HEK293T (cell line): ENCODE data around the gene SSH2.
"Not testable (repeated sequence)": the region's sequence is repeated elsewhere in the genome, so short reads cannot be mapped to it uniquely, and the experiment has no call there.

ENCODE experiments used
- CTCF ChIA-PET: fragments of 350-600 bp; formaldehyde crosslinking; extraction: SDS; loops from one replicate; lab custom pipeline; 2021; ENCODE audit warnings: antibody characterized with exemption, inconsistent platforms; lab: Yijun Ruan, JAX
- POLR2A ChIA-PET: fragments of 350-600 bp; formaldehyde crosslinking; extraction: SDS; loops from one replicate; lab custom pipeline; 2020; ENCODE audit warnings: antibody characterized with exemption, inconsistent platforms; lab: Yijun Ruan, JAX
- DNase-seq: peaks from one replicate; pipeline ENCODE4 v3.0.0; 2012; ENCODE audit warnings: mixed read lengths; ENCODE audit errors: extremely low spot score
- ARNT ChIP-seq: fragments of 450-650 bp; IDR thresholded peaks from 2 replicates; pipeline ENCODE4 v1.6.1; 2017; ENCODE audit warnings: mild to moderate bottlenecking
- BHLHE40 ChIP-seq: fragments of 450-650 bp; IDR thresholded peaks from 2 replicates; pipeline ENCODE4 v1.6.1; 2016; ENCODE audit warnings: mild to moderate bottlenecking, moderate library complexity, borderline replicate concordance
- CTBP1 ChIP-seq: fragments of 450-650 bp; IDR thresholded peaks from 2 replicates; pipeline ENCODE4 v1.6.1; 2016; ENCODE audit warnings: borderline replicate concordance
- ELF4 ChIP-seq: fragments of 450-650 bp; IDR thresholded peaks from 2 replicates; pipeline ENCODE4 v1.6.1; 2017; ENCODE audit warnings: antibody characterized with exemption
- FOXA1 ChIP-seq: fragments of 450-650 bp; IDR thresholded peaks from 2 replicates; pipeline ENCODE4 v1.6.1; 2016; ENCODE audit warnings: mild to moderate bottlenecking
- FOXK2 ChIP-seq: fragments of 450-650 bp; IDR thresholded peaks from 2 replicates; pipeline ENCODE4 v1.6.1; 2016; ENCODE audit warnings: mild to moderate bottlenecking
- FOXM1 ChIP-seq: fragments of 450-650 bp; IDR thresholded peaks from 2 replicates; pipeline ENCODE4 v1.6.1; 2017; ENCODE audit warnings: mild to moderate bottlenecking, borderline replicate concordance
- HDGF ChIP-seq: fragments of 450-650 bp; IDR thresholded peaks from 2 replicates; pipeline ENCODE4 v1.6.1; 2017; ENCODE audit warnings: antibody characterized with exemption, borderline replicate concordance
- L3MBTL2 ChIP-seq: fragments of 450-650 bp; conservative IDR thresholded peaks from 2 replicates; pipeline ENCODE4 v1.6.1; 2016; ENCODE audit warnings: mild to moderate bottlenecking
- LEF1 ChIP-seq: fragments of 450-650 bp; IDR thresholded peaks from 2 replicates; pipeline ENCODE4 v1.6.1; 2017; ENCODE audit warnings: mild to moderate bottlenecking, borderline replicate concordance
- NFRKB ChIP-seq: fragments of 450-650 bp; IDR thresholded peaks from 2 replicates; pipeline ENCODE4 v1.6.1; 2016; ENCODE audit warnings: mild to moderate bottlenecking, moderate library complexity
- SP1 ChIP-seq: fragments of 450-650 bp; IDR thresholded peaks from 2 replicates; pipeline ENCODE4 v1.6.1; 2017
- SUZ12 ChIP-seq: fragments of 450-650 bp; IDR thresholded peaks from 2 replicates; pipeline ENCODE4 v1.6.1; 2016; ENCODE audit warnings: mild to moderate bottlenecking
- TARDBP ChIP-seq: fragments of 450-650 bp; IDR thresholded peaks from 2 replicates; pipeline ENCODE4 v1.6.1; 2016
- ZNF384 ChIP-seq: fragments of 450-650 bp; IDR thresholded peaks from 2 replicates; pipeline ENCODE4 v1.6.1; 2016
- TF ChIP-seq, protein P1 (sequence below): fragments of 450-650 bp; IDR thresholded peaks from 2 replicates; pipeline ENCODE4 v1.6.1; 2016

The SSH2 gene

DNA sequence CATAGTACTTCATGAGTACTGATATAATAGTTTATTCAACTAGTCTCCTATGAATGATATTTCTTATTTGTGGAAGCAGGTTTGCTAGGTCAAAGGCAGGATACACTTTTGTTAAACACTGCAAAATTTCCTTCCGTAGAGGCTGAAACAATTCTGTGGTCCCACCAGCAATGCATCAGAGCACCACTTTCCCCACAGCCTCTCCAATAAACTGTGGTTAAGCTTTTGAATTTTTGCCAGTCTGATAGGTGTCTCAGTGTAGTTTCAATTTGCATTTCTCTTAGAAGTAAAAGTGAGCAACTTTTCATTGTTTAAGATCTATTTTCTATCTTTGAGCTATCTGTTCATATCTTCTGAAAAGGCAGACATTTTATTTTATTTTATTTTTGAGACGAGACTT is 270.9 kb downstream of the SSH2 start:
- CTCF ChIA-PET, result no interaction called here
- TF ChIP-seq NFRKB (no peak), ARNT (no peak)
- POLR2A ChIA-PET, result no interaction called here
- no peak for DNase-seq

DNA sequence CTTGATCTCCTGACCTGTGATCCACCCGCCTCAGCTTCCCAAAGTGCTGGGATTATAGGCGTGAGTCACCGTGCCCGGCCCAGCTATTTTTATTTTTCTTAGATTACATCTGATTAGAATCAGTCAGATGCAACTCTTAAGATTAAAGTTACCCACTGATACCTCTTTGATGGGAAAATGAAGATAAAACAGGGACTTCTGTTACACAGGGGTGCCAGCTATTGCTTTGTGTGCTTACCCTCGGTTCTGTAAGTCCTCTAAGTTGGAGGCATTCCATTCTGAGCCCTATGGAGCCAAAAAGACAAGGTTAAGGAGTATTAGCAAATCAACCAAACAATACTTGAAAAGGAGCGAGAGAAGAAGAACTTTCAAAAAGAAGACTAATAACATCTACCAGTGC is 274.7 kb downstream of the SSH2 start:
- TF ChIP-seq ARNT (no peak), SUZ12 (no peak), L3MBTL2 (no peak), FOXM1 (no peak), ELF4 (no peak), LEF1 (no peak), FOXA1 (no peak), ZNF384 (no peak), CTBP1 (no peak), NFRKB (no peak), FOXK2 (no peak), TARDBP (no peak), SP1 (no peak), HDGF (no peak), BHLHE40 (no peak)
- TF ChIP-seq, protein P1, sequence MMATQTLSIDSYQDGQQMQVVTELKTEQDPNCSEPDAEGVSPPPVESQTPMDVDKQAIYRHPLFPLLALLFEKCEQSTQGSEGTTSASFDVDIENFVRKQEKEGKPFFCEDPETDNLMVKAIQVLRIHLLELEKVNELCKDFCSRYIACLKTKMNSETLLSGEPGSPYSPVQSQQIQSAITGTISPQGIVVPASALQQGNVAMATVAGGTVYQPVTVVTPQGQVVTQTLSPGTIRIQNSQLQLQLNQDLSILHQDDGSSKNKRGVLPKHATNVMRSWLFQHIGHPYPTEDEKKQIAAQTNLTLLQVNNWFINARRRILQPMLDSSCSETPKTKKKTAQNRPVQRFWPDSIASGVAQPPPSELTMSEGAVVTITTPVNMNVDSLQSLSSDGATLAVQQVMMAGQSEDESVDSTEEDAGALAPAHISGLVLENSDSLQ, result no peak
- ChIA-PET CTCF (interaction anchor here (1.6 kb wide), 1 partner anchor 16 kb away, joined by 4 read pairs; no protein-coding TSS in a partner anchor), POLR2A (no interaction called here)
- no peak for DNase-seq

DNA sequence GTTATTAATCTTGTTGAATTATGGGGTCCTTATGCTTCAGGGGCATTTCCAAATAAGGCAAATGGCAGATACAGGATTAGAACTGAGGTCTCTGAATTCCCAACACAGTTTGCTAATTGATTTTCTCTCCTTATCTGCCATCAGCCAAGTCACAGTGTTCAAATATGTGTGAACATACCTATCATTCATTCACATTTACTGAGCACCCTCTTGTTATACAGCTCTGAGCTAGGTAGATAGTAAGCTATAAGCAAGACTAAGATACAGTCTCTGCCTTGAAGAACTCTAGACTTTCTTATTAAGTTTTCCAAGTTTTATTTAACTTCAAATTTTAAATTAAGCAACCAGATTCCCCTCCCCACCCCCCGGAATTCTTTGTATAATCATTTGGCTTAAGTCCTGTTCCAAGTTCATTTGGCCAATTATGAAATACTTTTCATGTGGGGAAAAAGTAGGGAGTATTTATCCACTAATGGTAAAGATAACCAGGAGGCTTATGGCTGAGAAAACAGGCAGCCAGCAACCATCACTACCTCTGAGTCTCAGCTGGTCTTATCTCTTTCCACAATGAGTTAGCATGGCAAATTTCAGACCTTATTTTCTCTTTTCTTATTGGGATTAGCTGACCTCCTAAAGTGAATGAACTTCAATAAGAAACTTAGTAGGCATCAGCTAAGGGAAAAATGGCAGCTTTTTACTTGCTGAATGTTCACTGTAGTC is 275.9 kb downstream of the SSH2 start:
- ChIA-PET CTCF (interaction anchor here (0.9 to 1.6 kb wide), 2 partner anchors 12 to 14 kb away, joined by 3 to 4 read pairs; no protein-coding TSS in a partner anchor), POLR2A (no interaction called here)
- no peak for TF ChIP-seq TARDBP
- TF ChIP-seq ELF4, result no peak
- TF ChIP-seq BHLHE40, result no peak
- TF ChIP-seq FOXK2, result no peak
- no peak for TF ChIP-seq NFRKB
- no peak for TF ChIP-seq SP1
- TF ChIP-seq L3MBTL2, result no peak
- TF ChIP-seq ARNT, result no peak
- TF ChIP-seq, protein P1, result no peak
- TF ChIP-seq LEF1, result no peak
- no peak for TF ChIP-seq FOXA1
- TF ChIP-seq CTBP1, result no peak
- no peak for TF ChIP-seq ZNF384
- no peak for TF ChIP-seq FOXM1
- TF ChIP-seq HDGF, result no peak
- TF ChIP-seq SUZ12, result no peak
- no peak for DNase-seq

DNA sequence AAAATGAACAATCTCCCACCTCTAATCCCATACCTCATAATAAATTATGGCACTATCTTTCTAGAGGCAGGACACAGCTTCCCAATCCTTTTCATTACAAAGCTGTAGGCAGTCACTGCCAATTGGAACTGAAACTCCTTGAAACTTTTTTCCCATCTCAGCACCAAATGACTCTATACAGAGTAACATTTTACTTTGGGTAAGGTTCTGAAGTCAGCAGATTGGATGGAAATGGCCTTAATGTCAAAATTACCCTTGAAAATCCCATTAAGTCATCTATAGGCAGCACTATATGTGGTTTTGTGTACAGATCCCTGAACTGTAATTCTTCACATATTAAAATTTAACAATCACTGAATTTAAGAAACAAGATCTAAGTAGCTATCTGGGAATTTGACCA is 277.1 kb downstream of the SSH2 start:
- DNase-seq, result no peak
- POLR2A ChIA-PET, result no interaction called here
- no peak for TF ChIP-seq FOXA1
- no peak for TF ChIP-seq TARDBP
- TF ChIP-seq FOXM1, result no peak
- no peak for TF ChIP-seq ARNT
- no peak for TF ChIP-seq L3MBTL2
- no peak for TF ChIP-seq SUZ12
- no peak for TF ChIP-seq HDGF
- no peak for TF ChIP-seq BHLHE40
- no peak for TF ChIP-seq SP1
- TF ChIP-seq CTBP1, result no peak
- no peak for TF ChIP-seq FOXK2
- TF ChIP-seq LEF1, result no peak
- TF ChIP-seq ZNF384, result no peak
- TF ChIP-seq, protein P1, result no peak
- no peak for TF ChIP-seq ELF4
- TF ChIP-seq NFRKB, result no peak
- CTCF ChIA-PET, result interaction anchor here (0.7 kb wide), 1 partner anchor 13 kb away, joined by 3 read pairs; no protein-coding TSS in a partner anchor

DNA sequence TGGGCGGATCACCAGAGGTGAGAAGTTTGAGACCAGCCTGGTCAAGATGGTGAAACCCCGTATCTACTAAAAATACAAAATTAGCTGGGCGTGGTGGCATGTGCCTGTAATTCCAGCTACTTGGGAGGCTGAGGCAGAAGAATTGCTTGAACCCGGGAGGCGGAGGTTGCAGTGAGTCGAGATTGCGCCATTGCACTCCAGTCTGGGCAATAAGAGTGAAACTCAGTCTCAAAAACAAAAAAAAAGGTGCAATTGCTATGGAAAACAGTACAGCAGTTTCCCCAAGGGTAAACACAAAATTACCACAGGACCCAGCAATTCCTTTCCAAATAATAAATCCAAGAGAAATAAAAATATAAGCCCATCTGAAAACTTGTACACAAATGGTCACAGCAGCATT is 278.1 kb downstream of the SSH2 start:
- CTCF ChIA-PET, DNase-seq, POLR2A ChIA-PET: not testable (repeated sequence)

DNA sequence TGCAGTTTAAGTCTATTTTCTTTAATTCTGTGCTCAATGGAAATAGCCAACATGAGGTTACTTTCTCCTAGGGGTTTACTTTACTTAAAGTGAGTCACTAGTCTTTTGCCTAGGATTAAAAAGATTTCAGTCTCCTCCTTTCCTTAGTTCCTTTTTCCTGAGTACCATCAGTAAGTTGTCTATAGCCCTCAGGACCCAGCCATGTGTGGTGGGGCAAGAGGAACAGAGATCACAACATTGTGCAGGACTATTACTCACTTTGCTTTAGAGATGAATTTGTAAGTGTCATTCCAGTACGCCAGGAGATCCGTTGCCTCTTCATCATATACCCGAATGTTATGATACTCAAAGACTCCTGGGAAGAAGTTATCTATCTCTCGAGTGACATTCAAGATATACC is 279.6 kb downstream of the SSH2 start:
- POLR2A ChIA-PET, result no interaction called here
- TF ChIP-seq LEF1 (no peak), HDGF (no peak), SUZ12 (no peak), TARDBP (no peak), BHLHE40 (no peak), ELF4 (no peak), FOXA1 (no peak), FOXK2 (no peak), ARNT (no peak)
- CTCF ChIA-PET, result no interaction called here
- no peak for DNase-seq

DNA sequence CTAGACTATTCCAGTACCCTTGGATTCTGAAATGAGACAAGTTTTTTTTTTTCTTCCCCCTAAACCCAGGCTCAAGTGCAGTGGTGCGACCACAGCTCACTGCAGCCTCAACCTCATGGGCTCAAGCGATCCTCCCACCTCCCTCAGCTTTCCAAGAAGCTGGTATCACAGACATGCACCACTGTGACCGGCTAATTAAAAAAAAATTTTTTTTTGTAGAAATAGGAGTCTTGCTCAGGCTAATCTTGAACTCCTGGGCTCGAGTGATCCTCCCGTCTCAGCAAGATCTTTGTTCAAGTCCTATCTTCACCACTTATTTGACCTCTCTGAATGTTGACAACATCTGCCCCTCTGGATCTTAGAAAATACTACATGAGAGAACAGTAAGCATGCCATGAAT is 280.7 kb downstream of the SSH2 start:
- ChIA-PET CTCF (no interaction called here), POLR2A (no interaction called here)
- TF ChIP-seq SUZ12, result no peak
- TF ChIP-seq, protein P1, result no peak
- no peak for TF ChIP-seq CTBP1
- no peak for TF ChIP-seq FOXM1
- no peak for TF ChIP-seq NFRKB
- no peak for TF ChIP-seq L3MBTL2
- TF ChIP-seq TARDBP, result no peak
- DNase-seq, result no peak
